Suprapubic skin (tissue), 4 donors: ENCODE results near the gene CLTC. TPM values are rescaled to one million over a fixed set of nuclear protein-coding genes. Genes with fewer than 3 reads are reported as not detected.

Experiments used
- DNase-seq, 2 donors: peaks; one replicate each; pipeline ENCODE4 v3.0.0-alpha.2; 2019; ENCODE audit warnings: low spot score in 2 of 2
- H3K27ac ChIP-seq: fragments of 200-600 bp; sonication (generic); one replicate; pipeline ENCODE4 v1.5.1; 2019
- H3K27me3 ChIP-seq: fragments of 200-600 bp; sonication (generic); one replicate; pipeline ENCODE4 v1.5.1; 2019
- H3K36me3 ChIP-seq: fragments of 200-600 bp; sonication (generic); one replicate; pipeline ENCODE4 v1.5.1; 2019
- H3K4me1 ChIP-seq: fragments of 200-600 bp; sonication (generic); one replicate; pipeline ENCODE4 v1.5.1; 2019
- H3K4me3 ChIP-seq: fragments of 200-600 bp; sonication (generic); one replicate; pipeline ENCODE4 v1.5.1; 2019; ENCODE audit warnings: mild to moderate bottlenecking
- H3K9me3 ChIP-seq: fragments of 200-600 bp; sonication (generic); one replicate; pipeline ENCODE4 v1.5.1; 2019
- EP300 ChIP-seq: sonication (generic); formaldehyde crosslinking; IDR thresholded peaks from one replicate; pipeline ENCODE4 v1.6.1; 2017; ENCODE audit warnings: antibody characterized with exemption
- POLR2A ChIP-seq, 2 donors: fragments of 450-650 bp; IDR thresholded peaks; one replicate each; pipeline ENCODE4 v1.6.1; 2017; ENCODE audit warnings: antibody characterized with exemption in 2 of 2, mild to moderate bottlenecking in 2 of 2, moderate library complexity in 2 of 2
- POLR2AphosphoS5 ChIP-seq, 3 donors: sonication (generic); formaldehyde crosslinking; IDR thresholded peaks; one replicate each; pipeline ENCODE4 v1.6.1; 2017; ENCODE audit warnings: antibody characterized with exemption in 3 of 3
- WGBS: methylation state at CpG from one replicate; pipeline ENCODE4 v1.1.5; 2018; 5-methylcytosine and 5-hydroxymethylcytosine counted together
- total RNA-seq, 4 donors: library from RNA; depleted of rRNA; stranded (reverse); fragments of >200 nt; gene quantifications; one replicate each; pipeline ENCODE4 v1.1.0, GENCODE V29; 2016
- TF ChIP-seq, protein P1 (sequence below), 2 donors: fragments of 200-600 bp in 1 of 2; fragments of 450-650 bp in 1 of 2; sonication (generic) in 1 of 2; IDR thresholded peaks; one replicate each; pipeline ENCODE4 v1.5.1; 2016 to 2019; ENCODE audit warnings: antibody characterized with exemption in 2 of 2, mild to moderate bottlenecking in 1 of 2, moderate library complexity in 1 of 2

CLTC gene
- total RNA-seq, 4 donors from 2014 or later, result 99.2 to 178 (median 152) TPM

DNA sequence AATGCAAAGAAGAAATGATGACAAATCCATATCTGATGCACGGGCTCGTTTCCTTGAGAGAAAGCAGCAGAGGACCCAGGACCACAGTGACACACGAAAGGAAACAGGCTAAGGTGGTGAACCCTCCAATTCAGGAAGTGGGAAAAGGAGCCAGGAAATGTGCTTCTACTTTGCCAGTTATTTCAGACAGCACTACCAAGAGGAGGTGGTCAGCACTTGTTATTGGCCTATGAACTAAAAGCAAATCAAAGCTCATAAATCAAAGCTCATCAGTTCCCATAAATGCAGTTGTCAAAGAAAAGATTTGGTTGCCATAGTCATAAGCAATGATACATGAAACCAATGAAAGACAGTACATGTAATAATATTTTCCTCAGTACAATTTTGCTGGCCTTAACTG is 12.6 kb upstream of the CLTC start:
- 78% methylated on average over 3 of the region's 3 CpGs for WGBS
- no peak for DNase-seq
- H3K27me3 ChIP-seq, result no peaks in the 10 kb centered on the region
- H3K27ac ChIP-seq, result no peak overlapping the region
- H3K4me3 ChIP-seq, result no peak overlapping the region
- H3K4me1 ChIP-seq, result no peaks in the 10 kb centered on the region
- TF ChIP-seq, protein P1, sequence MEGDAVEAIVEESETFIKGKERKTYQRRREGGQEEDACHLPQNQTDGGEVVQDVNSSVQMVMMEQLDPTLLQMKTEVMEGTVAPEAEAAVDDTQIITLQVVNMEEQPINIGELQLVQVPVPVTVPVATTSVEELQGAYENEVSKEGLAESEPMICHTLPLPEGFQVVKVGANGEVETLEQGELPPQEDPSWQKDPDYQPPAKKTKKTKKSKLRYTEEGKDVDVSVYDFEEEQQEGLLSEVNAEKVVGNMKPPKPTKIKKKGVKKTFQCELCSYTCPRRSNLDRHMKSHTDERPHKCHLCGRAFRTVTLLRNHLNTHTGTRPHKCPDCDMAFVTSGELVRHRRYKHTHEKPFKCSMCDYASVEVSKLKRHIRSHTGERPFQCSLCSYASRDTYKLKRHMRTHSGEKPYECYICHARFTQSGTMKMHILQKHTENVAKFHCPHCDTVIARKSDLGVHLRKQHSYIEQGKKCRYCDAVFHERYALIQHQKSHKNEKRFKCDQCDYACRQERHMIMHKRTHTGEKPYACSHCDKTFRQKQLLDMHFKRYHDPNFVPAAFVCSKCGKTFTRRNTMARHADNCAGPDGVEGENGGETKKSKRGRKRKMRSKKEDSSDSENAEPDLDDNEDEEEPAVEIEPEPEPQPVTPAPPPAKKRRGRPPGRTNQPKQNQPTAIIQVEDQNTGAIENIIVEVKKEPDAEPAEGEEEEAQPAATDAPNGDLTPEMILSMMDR (IDR thresholded peaks at IDR 0.05), result no peak
- TF ChIP-seq POLR2A (IDR thresholded peaks at IDR 0.05) (no peak), EP300 (no peak), POLR2AphosphoS5 (IDR thresholded peaks at IDR 0.05) (no peak)
- no peaks in the 10 kb centered on the region for H3K9me3 ChIP-seq
- H3K36me3 ChIP-seq, result peaks cover 61% of the 10 kb centered on the region

- Histone ChIP-seq H3K4me1 (no peaks in the 10 kb centered on the region), H3K27ac (no peak overlapping the region), H3K4me3 (no peak overlapping the region), H3K27me3 (no peaks in the 10 kb centered on the region), H3K9me3 (no peaks in the 10 kb centered on the region), H3K36me3 (peaks cover 57% of the 10 kb centered on the region)
- DNase-seq, result no peak
- 89% methylated on average over 5 of the region's 5 CpGs for WGBS
- TF ChIP-seq EP300 (no peak), POLR2A (IDR thresholded peaks at IDR 0.05) (no peak), POLR2AphosphoS5 (IDR thresholded peaks at IDR 0.05) (no peak)
- TF ChIP-seq, protein P1 (IDR thresholded peaks at IDR 0.05), result no peak
Observed at GRCh38 chr17:59607817-59608403, 11.8 kb upstream of the CLTC start.

DNA sequence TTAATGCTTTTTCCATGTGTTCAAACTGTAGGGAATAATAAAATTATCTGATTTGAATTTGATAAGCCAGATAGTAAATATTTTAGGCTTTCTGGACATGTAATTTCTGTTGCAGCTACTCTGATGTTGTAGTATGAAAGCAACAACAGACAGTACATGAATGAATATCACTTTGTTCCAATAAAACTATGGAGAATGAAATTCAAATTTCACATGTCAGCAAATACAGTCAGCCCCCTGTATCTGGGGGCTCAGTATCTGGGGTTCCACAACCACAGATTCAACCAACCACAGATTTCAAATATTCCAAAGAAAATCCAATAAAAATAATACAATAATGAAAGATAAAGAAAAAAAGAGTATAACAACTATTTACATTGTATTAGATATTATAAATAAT is 8.2 kb upstream of the CLTC start:
- H3K4me1 ChIP-seq, result no peaks in the 10 kb centered on the region
- no peak for DNase-seq
- TF ChIP-seq, protein P1 (IDR thresholded peaks at IDR 0.05), result no peak
- no peak for TF ChIP-seq EP300
- TF ChIP-seq POLR2AphosphoS5 (IDR thresholded peaks at IDR 0.05), result no peak
- no peak for TF ChIP-seq POLR2A (IDR thresholded peaks at IDR 0.05)
- H3K27me3 ChIP-seq, result no peaks in the 10 kb centered on the region
- peaks cover 33% of the 10 kb centered on the region for H3K36me3 ChIP-seq
- no peak overlapping the region for H3K27ac ChIP-seq
- H3K4me3 ChIP-seq, result no peak overlapping the region
- H3K9me3 ChIP-seq, result no peaks in the 10 kb centered on the region

- no peak for DNase-seq
- Histone ChIP-seq H3K4me3 (no peak overlapping the region), H3K4me1 (peaks cover 20% of the 10 kb centered on the region), H3K27ac (no peak overlapping the region), H3K27me3 (no peaks in the 10 kb centered on the region), H3K36me3 (no peaks in the 10 kb centered on the region), H3K9me3 (no peaks in the 10 kb centered on the region)
- 92% methylated on average over 7 of the region's 7 CpGs for WGBS
- TF ChIP-seq POLR2AphosphoS5 (IDR thresholded peaks at IDR 0.05) (no peak), EP300 (no peak), POLR2A (IDR thresholded peaks at IDR 0.05) (no peak)
- TF ChIP-seq, protein P1 (IDR thresholded peaks at IDR 0.05), result no peak
Observed at GRCh38 chr17:59616253-59616920, 3.3 kb upstream of the CLTC start.

DNA sequence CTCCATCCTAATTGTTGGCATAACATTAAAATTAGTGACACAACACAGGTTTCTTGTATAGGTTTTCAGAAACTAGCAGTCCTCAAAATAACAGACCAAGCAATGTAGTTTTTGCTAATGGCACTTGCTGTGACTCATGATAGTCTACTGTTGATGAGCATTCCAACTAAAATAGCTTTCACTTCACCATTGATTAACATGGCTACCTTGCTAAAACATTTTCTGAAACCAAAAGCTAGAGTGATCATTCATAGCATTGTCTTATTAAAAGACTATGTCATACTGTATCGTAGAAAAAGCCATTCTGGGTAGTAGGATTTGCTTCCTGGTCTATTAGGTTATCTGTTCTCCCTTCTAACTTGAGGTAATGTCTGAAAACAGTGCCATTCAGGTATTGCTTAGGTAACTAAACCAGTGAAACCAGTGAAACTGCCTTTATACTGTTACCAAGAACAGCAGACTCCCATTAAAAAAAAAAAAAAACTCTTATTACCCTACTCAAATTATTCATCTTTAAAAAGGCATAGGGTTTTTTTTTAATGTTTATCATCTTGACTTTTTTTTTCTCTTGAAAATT is 2.5 kb upstream of the CLTC start:
- Histone ChIP-seq H3K9me3 (no peaks in the 10 kb centered on the region), H3K4me3 (no peak overlapping the region), H3K4me1 (peaks cover 29% of the 10 kb centered on the region), H3K27me3 (no peaks in the 10 kb centered on the region), H3K36me3 (no peaks in the 10 kb centered on the region), H3K27ac (no peak overlapping the region)
- WGBS, result 73% methylated on average over 1 of the region's 1 CpG
- no peak for DNase-seq
- TF ChIP-seq EP300 (no peak), POLR2A (IDR thresholded peaks at IDR 0.05) (no peak), POLR2AphosphoS5 (IDR thresholded peaks at IDR 0.05) (no peak)
- TF ChIP-seq, protein P1 (IDR thresholded peaks at IDR 0.05), result no peak
